Ascending aorta (tissue), 2 donors: Measurements from ENCODE around the gene NF1. TPM values are rescaled to one million over a fixed set of nuclear protein-coding genes. Genes with fewer than 3 reads are reported as not detected.

ENCODE experiments used
- DNase-seq, 2 donors: peaks; one replicate each; pipeline ENCODE4 v3.0.0-alpha.2; 2019; ENCODE audit warnings: low spot score in 2 of 2
- H3K27ac ChIP-seq, 2 donors: fragments of 200-600 bp; sonication (generic); one replicate each; pipeline ENCODE4 v1.5.1; 2016 to 2017; ENCODE audit warnings: mild to moderate bottlenecking in 1 of 2
- H3K27me3 ChIP-seq: fragments of 200-600 bp; sonication (generic); one replicate; pipeline ENCODE4 v1.5.1; 2017
- H3K36me3 ChIP-seq, 2 donors: fragments of 200-600 bp; sonication (generic); one replicate each; pipeline ENCODE4 v1.5.1; 2016
- H3K4me1 ChIP-seq, 2 donors: fragments of 200-600 bp; sonication (generic); one replicate each; pipeline ENCODE4 v1.5.1; 2016 to 2017; ENCODE audit warnings: mild to moderate bottlenecking in 1 of 2
- H3K4me3 ChIP-seq, 2 donors: fragments of 200-600 bp; sonication (generic); one replicate each; pipeline ENCODE4 v1.5.1; 2016 to 2017; ENCODE audit warnings: mild to moderate bottlenecking in 1 of 2
- H3K9me3 ChIP-seq, 2 donors: fragments of 200-600 bp; sonication (generic); one replicate each; pipeline ENCODE4 v1.5.1; 2016
- intact Hi-C: fragments of 100-400 bp; cut with DNase I; formaldehyde crosslinking; loops from one replicate; pipeline ENCODE4 v1.15.1; 2023
- total RNA-seq: library from RNA; depleted of rRNA; stranded (reverse); fragments of >200 nt; gene quantifications from one replicate; pipeline ENCODE4 v1.1.0, GENCODE V29; 2016
- TF ChIP-seq, protein P1 (sequence below), 3 experiments: fragments of 200-600 bp in 2 of 3; fragments of 450-650 bp in 1 of 3; sonication (generic) in 2 of 3; IDR thresholded peaks; one replicate each; pipeline ENCODE4 v1.5.1; 2016 to 2019; ENCODE audit warnings: antibody characterized with exemption in 3 of 3, mild to moderate bottlenecking in 1 of 3, moderate library complexity in 1 of 3

Gene NF1
- total RNA-seq, 1 donor from 2014 or later, result 25.0 TPM

DNA sequence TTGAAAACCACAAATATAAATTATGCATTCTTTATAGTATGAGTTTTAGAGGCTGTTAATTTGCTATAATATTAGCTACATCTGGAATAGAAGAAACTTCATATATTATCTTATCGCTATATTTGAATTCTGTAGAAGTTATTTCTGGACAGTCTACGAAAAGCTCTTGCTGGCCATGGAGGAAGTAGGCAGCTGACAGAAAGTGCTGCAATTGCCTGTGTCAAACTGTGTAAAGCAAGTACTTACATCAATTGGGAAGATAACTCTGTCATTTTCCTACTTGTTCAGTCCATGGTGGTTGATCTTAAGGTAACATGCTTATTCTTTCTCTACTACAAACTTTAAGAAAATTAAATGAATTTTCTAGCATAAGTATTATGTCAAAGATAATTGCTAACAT, 105.5 kb downstream of the NF1 start:
- DNase-seq, result no peak
- TF ChIP-seq, protein P1, sequence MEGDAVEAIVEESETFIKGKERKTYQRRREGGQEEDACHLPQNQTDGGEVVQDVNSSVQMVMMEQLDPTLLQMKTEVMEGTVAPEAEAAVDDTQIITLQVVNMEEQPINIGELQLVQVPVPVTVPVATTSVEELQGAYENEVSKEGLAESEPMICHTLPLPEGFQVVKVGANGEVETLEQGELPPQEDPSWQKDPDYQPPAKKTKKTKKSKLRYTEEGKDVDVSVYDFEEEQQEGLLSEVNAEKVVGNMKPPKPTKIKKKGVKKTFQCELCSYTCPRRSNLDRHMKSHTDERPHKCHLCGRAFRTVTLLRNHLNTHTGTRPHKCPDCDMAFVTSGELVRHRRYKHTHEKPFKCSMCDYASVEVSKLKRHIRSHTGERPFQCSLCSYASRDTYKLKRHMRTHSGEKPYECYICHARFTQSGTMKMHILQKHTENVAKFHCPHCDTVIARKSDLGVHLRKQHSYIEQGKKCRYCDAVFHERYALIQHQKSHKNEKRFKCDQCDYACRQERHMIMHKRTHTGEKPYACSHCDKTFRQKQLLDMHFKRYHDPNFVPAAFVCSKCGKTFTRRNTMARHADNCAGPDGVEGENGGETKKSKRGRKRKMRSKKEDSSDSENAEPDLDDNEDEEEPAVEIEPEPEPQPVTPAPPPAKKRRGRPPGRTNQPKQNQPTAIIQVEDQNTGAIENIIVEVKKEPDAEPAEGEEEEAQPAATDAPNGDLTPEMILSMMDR (IDR thresholded peaks at IDR 0.05), result no peak
- intact Hi-C loops, result no loop called here
- Histone ChIP-seq H3K36me3 (no peaks in the 10 kb centered on the region), H3K27ac (no peak overlapping the region), H3K4me3 (no peak overlapping the region), H3K9me3 (no peaks in the 10 kb centered on the region), H3K4me1 (no peaks in the 10 kb centered on the region), H3K27me3 (no peaks in the 10 kb centered on the region)

DNA sequence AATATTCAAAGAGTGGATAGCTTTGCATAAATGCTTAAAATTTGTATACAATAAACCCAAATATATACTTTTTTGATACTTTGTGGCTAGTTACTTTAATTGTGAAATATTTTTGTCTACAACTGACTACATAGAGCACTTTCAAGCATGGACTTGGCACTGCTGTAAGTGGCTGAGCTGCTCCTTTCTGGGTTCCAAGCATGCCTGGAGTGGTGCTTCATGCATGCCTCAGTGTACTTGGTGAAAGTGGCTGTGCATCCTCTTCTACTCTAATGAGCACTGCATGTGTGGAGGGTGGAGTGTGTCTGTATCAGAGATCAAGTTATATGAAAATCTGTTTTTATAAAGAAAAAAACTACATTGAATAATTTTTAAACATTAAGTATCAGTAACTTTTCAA, 108.2 kb downstream of the NF1 start:
- TF ChIP-seq, protein P1 (IDR thresholded peaks at IDR 0.05), result no peak
- Histone ChIP-seq H3K4me1 (no peaks in the 10 kb centered on the region), H3K27ac (no peak overlapping the region), H3K9me3 (no peaks in the 10 kb centered on the region), H3K4me3 (no peak overlapping the region), H3K27me3 (no peaks in the 10 kb centered on the region), H3K36me3 (peaks cover 0 to 3% of the 10 kb centered on the region in 2 donors)
- no peak for DNase-seq
- intact Hi-C loops, result no loop called here

DNA sequence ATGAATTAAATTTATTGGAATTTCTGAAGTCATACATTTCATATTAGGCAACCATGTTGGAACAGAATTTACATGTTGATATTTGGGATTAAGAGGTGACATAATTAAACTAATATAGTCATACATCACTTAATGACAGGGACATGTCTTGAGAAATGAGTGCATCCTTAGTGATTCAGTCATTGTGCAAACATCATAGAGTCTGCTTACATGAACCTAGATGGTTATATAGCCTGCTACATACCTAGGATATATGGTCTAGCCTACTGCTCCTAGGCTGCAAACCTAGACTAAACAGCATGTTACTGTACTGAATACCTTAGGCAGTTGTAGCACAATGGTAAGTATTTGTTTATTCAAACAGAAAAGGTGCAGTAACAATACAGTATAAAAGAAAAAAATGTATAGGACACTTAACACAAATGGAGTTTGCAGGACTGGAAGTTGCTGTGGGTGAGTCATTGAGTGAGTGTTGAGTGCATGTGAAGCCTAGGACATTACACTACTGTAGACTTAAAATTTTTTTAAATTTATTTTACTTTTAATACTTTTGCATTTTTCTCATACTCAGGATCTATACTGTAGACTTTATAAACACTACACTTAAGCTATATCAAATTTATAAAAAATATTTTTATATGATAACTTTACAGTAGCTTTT, 116.7 kb downstream of the NF1 start:
- intact Hi-C loops, result no loop called here
- Histone ChIP-seq H3K4me1 (peaks cover 0 to 7% of the 10 kb centered on the region in 2 donors), H3K36me3 (peaks cover 0 to 7% of the 10 kb centered on the region in 2 donors), H3K27ac (no peak overlapping the region), H3K27me3 (no peaks in the 10 kb centered on the region), H3K9me3 (no peaks in the 10 kb centered on the region), H3K4me3 (no peak overlapping the region)
- TF ChIP-seq, protein P1 (IDR thresholded peaks at IDR 0.05), result no peak
- DNase-seq, result no peak

DNA sequence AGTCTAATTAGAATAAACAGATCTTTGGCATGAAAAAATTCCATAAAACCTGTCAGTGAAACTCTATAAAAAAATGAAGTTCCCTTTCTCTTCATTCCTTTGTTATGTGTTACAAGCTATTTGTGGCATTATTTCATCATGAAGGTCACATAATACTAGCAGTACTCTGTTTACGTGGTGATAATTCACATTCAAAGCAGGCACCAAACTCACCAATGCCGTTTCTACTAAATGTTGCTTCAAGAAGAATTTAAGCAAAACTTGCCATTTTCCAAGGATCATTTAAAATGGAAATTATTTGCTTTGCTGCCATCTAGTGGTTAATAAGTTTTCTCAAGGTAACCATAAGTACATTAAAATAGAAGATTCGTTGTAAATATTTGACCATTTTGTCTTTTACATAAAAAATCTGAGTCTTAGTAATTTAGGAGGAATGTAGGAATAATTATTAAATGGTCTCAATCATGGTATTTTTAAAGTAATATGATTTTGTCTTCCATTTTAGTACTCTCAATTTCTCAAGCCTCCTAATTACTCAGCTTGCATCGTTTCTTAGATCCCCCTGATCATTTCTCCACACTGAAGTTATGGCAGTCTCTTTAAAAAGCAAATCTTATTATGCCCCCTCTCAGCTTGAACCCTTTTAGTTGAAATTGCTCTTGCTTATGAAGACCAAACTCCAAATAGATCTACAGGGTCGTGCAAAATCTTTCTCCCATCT, 121.4 kb downstream of the NF1 start:
- peaks cover 0 to 8% of the 10 kb centered on the region in 2 donors for H3K4me1 ChIP-seq
- H3K27me3 ChIP-seq, result no peaks in the 10 kb centered on the region
- H3K4me3 ChIP-seq, result no peak overlapping the region
- no peak for DNase-seq
- peak overlapping the region; percentile 47 to 74 for H3K27ac ChIP-seq
- no peaks in the 10 kb centered on the region for H3K9me3 ChIP-seq
- H3K36me3 ChIP-seq, result peaks cover 5 to 23% of the 10 kb centered on the region in 2 donors
- TF ChIP-seq, protein P1 (IDR thresholded peaks at IDR 0.05), result peak; percentile 41 to 64 (median 48)
- intact Hi-C loops, result loop anchor here (1.0 kb wide), 2 partner anchors 204 to 310 kb away; partner anchors contain the start of gene TEFM

DNA sequence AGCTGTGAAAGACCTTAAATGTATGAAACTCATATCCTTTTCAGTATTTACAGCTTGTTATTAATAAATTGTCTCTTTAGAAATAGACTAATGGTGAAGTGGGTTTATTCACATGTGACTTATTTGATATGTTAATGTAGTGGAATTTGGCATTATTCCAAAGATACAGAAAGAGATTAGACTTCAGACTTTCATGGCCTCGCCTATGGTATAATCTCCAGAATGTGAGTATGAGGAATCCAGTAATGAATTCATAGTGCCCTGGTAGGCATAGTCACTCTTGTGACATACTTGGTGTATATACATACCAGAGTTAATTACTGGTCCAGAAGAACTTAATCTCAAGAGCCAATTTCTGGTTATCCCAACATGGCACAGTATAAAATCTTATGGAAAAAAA, 129.6 kb downstream of the NF1 start:
- H3K9me3 ChIP-seq, result no peaks in the 10 kb centered on the region
- peaks cover 10 to 34% of the 10 kb centered on the region in 2 donors for H3K36me3 ChIP-seq
- TF ChIP-seq, protein P1 (IDR thresholded peaks at IDR 0.05), result no peak
- no peak overlapping the region for H3K4me3 ChIP-seq
- intact Hi-C loops, result no loop called here
- H3K4me1 ChIP-seq, result no peaks in the 10 kb centered on the region
- DNase-seq, result no peak
- no peaks in the 10 kb centered on the region for H3K27me3 ChIP-seq
- H3K27ac ChIP-seq, result no peak overlapping the region
